K562 (cell line): Measurements from ENCODE around the gene GRIK2. TPM values are rescaled to one million over a fixed set of nuclear protein-coding genes. Genes with fewer than 3 reads are reported as not detected.

ENCODE experiments used
- ATAC-seq: fragments of 200-7000 bp; cut with Tn5 transposase; 3 replicates; pipeline ENCODE4 v1.9.1; 2020; ENCODE audit warnings: moderate library complexity
- BruUV-seq: library from RNA; stranded (reverse); fragments of 400-500 nt; replicated peaks from 2 replicates; lab custom pipeline; 2021; lab: Mats Ljungman, UMichigan
- CTCF ChIA-PET: fragments of 300-600 bp; formaldehyde crosslinking; extraction: SDS; loops from one replicate; lab custom pipeline; 2021; ENCODE audit warnings: low intra/inter-chr PET ratio; lab: Yijun Ruan, JAX
- POLR2A ChIA-PET: fragments of 300-600, 350-650 bp; sonication (Branson Sonifier 250); formaldehyde crosslinking; extraction: SDS; loops from one replicate; lab custom pipeline; 2021; ENCODE audit warnings: antibody characterized with exemption, inconsistent platforms; lab: Yijun Ruan, JAX
- DNase-seq, 4 experiments: peaks; one replicate each; pipeline versions ENCODE4 v3.0.0 to v3.0.0-alpha.2; 2011 to 2018; ENCODE audit warnings: low spot score in 3 of 4, mixed read lengths in 3 of 4; ENCODE audit errors: extremely low read depth in 1 of 4
- FAIRE-seq: peaks from 2 replicates; lab custom pipeline; 2011; peaks lifted over from hg19 to GRCh38; lab: Jason Lieb, UNC
- H2AFZ ChIP-seq: 2 replicates; pipeline ENCODE4 v1.6.0; 2011; ENCODE audit warnings: low read depth, low read length, control low read depth, inconsistent platforms
- H3K27ac ChIP-seq: fragments of 200-600 bp; 3 replicates; pipeline ENCODE4 v1.8.0; 2011; ENCODE audit warnings: low read depth, mild to moderate bottlenecking, control low read depth, inconsistent platforms, low read length, moderate library complexity, mixed read lengths; ENCODE audit errors: extremely low read depth
- H3K27me3 ChIP-seq, 2 experiments: fragments of 300-600 bp in 1 of 2; 2 replicates in 1 of 2; 3 replicates in 1 of 2; pipeline versions ENCODE4 v1.6.0 to v1.8.0; 2011; ENCODE audit warnings: inconsistent platforms in 2 of 2, low read length in 2 of 2, mild to moderate bottlenecking in 1 of 2, mixed read lengths in 1 of 2, moderate library complexity in 1 of 2; ENCODE audit not compliant: control insufficient read depth in 2 of 2, insufficient read depth in 2 of 2
- H3K36me3 ChIP-seq: fragments of 300-600 bp; 3 replicates; pipeline ENCODE4 v1.8.0; 2011; ENCODE audit warnings: mild to moderate bottlenecking, low read length, inconsistent platforms; ENCODE audit not compliant: control insufficient read depth, insufficient read depth
- H3K4me1 ChIP-seq, 2 experiments: fragments of 200-600 bp in 1 of 2; replicated peaks in 1 of 2; 2 replicates in 1 of 2; 3 replicates in 1 of 2; pipeline versions ENCODE4 v1.5.1 to v1.8.0; 2011; ENCODE audit warnings: inconsistent platforms in 2 of 2, low read length in 2 of 2, mild to moderate bottlenecking in 1 of 2, mixed read lengths in 1 of 2, moderate library complexity in 1 of 2; ENCODE audit not compliant: control insufficient read depth in 2 of 2, insufficient read depth in 2 of 2
- H3K4me2 ChIP-seq: 2 replicates; pipeline ENCODE4 v1.6.1; 2011; ENCODE audit warnings: low read length, control low read depth, inconsistent platforms, mixed read lengths; ENCODE audit not compliant: insufficient read depth
- H3K4me3 ChIP-seq: fragments of 200-600 bp; sonication (generic), shearing (Covaris generic); 2 replicates; pipeline ENCODE4 v1.5.1; 2016; ENCODE audit warnings: control low read depth, inconsistent platforms
- H3K79me2 ChIP-seq: fragments of 200-600 bp; 3 replicates; pipeline ENCODE4 v1.8.0; 2011; ENCODE audit warnings: low read length, inconsistent platforms; ENCODE audit not compliant: control insufficient read depth, insufficient read depth
- H3K9ac ChIP-seq, 2 experiments: 2 replicates each; pipeline versions ENCODE4 v1.6.0 to v1.6.1; 2011; ENCODE audit warnings: low read depth in 2 of 2, low read length in 2 of 2, control low read depth in 1 of 2, inconsistent platforms in 1 of 2, mild to moderate bottlenecking in 1 of 2, mixed read lengths in 1 of 2; ENCODE audit not compliant: insufficient read depth in 1 of 2
- H3K9me1 ChIP-seq: one replicate; pipeline ENCODE4 v1.6.0; 2011; ENCODE audit warnings: inconsistent platforms, mild to moderate bottlenecking, low read length, moderate library complexity; ENCODE audit not compliant: control insufficient read depth, insufficient read depth
- H3K9me3 ChIP-seq: replicated peaks from 2 replicates; pipeline ENCODE4 v1.5.1; 2011; ENCODE audit warnings: low read depth, low read length, inconsistent platforms; ENCODE audit not compliant: control insufficient read depth, insufficient read depth
- H4K20me1 ChIP-seq: replicated peaks from 2 replicates; pipeline ENCODE4 v1.6.1; 2011; ENCODE audit warnings: low read length, inconsistent platforms, mixed read lengths; ENCODE audit not compliant: control insufficient read depth, insufficient read depth
- FUS ChIP-seq: fragments of 200-400 bp; formaldehyde crosslinking; optimal IDR thresholded peaks from 2 replicates; pipeline ENCODE3; 2017; ENCODE audit warnings: low read depth, low read length
- GTF2E2 ChIP-seq: fragments of 200-800 bp; sonication (Bioruptor generic); IDR thresholded peaks from 2 replicates; pipeline ENCODE4 v1.6.1; 2016; ENCODE audit warnings: missing genetic modification characterization, missing compliant biosample characterization
- KAT7 ChIP-seq: sonication (generic); formaldehyde crosslinking; IDR thresholded peaks from 2 replicates; pipeline ENCODE4 v1.8.0; 2022; ENCODE audit warnings: missing genetic modification reagents, mild to moderate bottlenecking, borderline replicate concordance
- MAFF ChIP-seq: IDR thresholded peaks from 2 replicates; pipeline ENCODE4 v1.6.1; 2012; ENCODE audit warnings: low read length, improper control_type of control experiment
- NFE2L1 ChIP-seq: fragments of 450-650 bp; IDR thresholded peaks from 2 replicates; pipeline ENCODE4 v1.6.1; 2016; ENCODE audit warnings: missing genetic modification characterization, low read depth, mild to moderate bottlenecking, missing compliant biosample characterization, moderate library complexity, borderline replicate concordance
- PHB ChIP-seq: fragments of 250-450 bp; sonication (Bioruptor Pico); IDR thresholded peaks from 2 replicates; pipeline ENCODE4 v1.5.0; 2021
- PHF20 ChIP-seq: fragments of 450-650 bp; IDR thresholded peaks from 2 replicates; pipeline ENCODE4 v1.6.1; 2018; ENCODE audit not compliant: partially characterized antibody
- PPARD ChIP-seq: fragments of 250-450 bp; sonication (Bioruptor Pico); IDR thresholded peaks from 2 replicates; pipeline ENCODE4 v1.8.0; 2022; ENCODE audit warnings: inconsistent platforms, mild to moderate bottlenecking, moderate library complexity
- SMARCA5 ChIP-seq: fragments of 450-650 bp; IDR thresholded peaks from 2 replicates; pipeline ENCODE4 v1.6.1; 2016
- ZNF586 ChIP-seq: fragments of 450-650 bp; formaldehyde crosslinking; conservative IDR thresholded peaks from 2 replicates; pipeline ENCODE4 v1.4.0; 2020; ENCODE audit warnings: mild to moderate bottlenecking, moderate library complexity
- WGBS: fragments of 100-300 bp; shearing (Covaris generic); methylation state at CpG from one replicate; pipeline ENCODE4 v1.1.6; 2016; ENCODE audit warnings: low coverage, mixed read lengths; ENCODE audit not compliant: insufficient coverage; ENCODE audit errors: missing lambda C conversion rate; 5-methylcytosine and 5-hydroxymethylcytosine counted together
- in situ Hi-C: fragments of 300-500 bp; cut with MboI; formaldehyde crosslinking; loops from 4 replicates; pipeline ENCODE4 v1.15.0; 2018; ENCODE audit warnings: inconsistent platforms, mixed read lengths
- intact Hi-C: fragments of 100-400 bp; cut with micrococcal nuclease; formaldehyde crosslinking; loops from 2 replicates; pipeline ENCODE4 v1.14.2; 2022
- polyA plus RNA-seq, 8 experiments: library from polyadenylated mRNA; depleted of rRNA in 4 of 8; stranded (reverse) in 5 of 8; unstranded in 3 of 8; fragments of >200 nt; fragmentation: Nextera tagmentation in 2 of 8; fragmentation: Illumina TruSeq in 1 of 8; extraction: Ambion mirVana in 2 of 8; extraction: Trizol in 1 of 8; gene quantifications; 2 replicates each; pipeline versions ENCODE4 v1.2.1 to v1.2.3, GENCODE V29; 2011 to 2014; ENCODE audit warnings: inconsistent platforms in 1 of 8, missing spikeins in 1 of 8
- total RNA-seq, 7 experiments: library from RNA; depleted of rRNA in 6 of 7; stranded (reverse); fragments of >200 nt in 6 of 7; fragmentation: Illumina TruSeq in 2 of 7; extraction: Trizol in 2 of 7; gene quantifications; 2 replicates each; pipeline versions ENCODE4 v1.2.1 to v1.2.3, GENCODE V29; 2011 to 2021; ENCODE audit warnings: low replicate concordance in 1 of 7
- TF ChIP-seq, protein P1 (sequence below): fragments of 450-650 bp; IDR thresholded peaks from 2 replicates; pipeline ENCODE4 v1.6.1; 2017; ENCODE audit warnings: mild to moderate bottlenecking, moderate library complexity
- TF ChIP-seq, protein P2 (sequence below): sonication (generic); formaldehyde crosslinking; IDR thresholded peaks from 2 replicates; pipeline ENCODE4 v1.5.0; 2020; ENCODE audit warnings: missing genetic modification reagents
- TF ChIP-seq, protein P3 (sequence below): fragments of 450-650 bp; IDR thresholded peaks from 2 replicates; pipeline ENCODE4 v1.7.0; 2016; ENCODE audit warnings: borderline replicate concordance
- TF ChIP-seq, protein P4 (sequence below): fragments of 250-450 bp; sonication (Bioruptor Pico); IDR thresholded peaks from 2 replicates; pipeline ENCODE4 v1.5.0; 2021; ENCODE audit warnings: mild to moderate bottlenecking, borderline replicate concordance

Gene GRIK2
- total and polyA plus RNA-seq, 9 of the 15 experiments (the other 6 are each of a cell fraction or from before 2014, with no cell fraction given): not detected

DNA sequence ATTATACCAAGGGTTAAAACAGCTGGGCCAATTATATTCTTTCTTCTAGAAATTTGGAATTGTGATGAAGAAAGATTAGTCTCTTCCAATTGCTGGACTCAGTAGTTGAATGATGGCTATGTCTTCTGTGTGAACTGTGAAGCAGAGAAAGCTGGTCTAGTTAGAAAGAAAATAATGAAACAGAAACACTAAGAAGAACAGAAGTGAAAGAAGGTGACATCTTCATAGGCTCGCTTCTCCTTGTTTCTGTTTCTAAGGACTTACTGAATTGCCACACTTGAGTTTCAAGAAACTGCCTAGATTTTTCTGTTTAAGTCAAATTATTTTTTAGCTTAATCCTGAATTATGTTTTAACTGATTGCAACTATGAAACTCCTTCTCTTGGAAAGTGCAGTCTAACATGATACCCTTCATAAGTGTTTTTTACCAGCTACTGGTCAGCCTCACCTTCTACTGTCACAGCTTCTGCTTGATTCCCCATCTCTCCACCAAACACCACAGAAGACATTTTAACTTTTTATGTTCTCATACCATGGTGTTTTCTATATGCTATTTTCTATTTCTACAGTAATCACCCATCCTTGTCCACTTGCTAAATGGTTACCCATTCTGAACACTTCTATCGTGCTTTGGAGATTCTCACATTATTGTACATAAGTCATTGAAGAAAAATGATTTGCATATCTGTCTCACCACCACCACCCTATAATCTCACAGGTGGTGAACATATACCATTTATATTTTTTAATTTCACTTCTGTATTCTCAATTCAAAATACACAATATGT lies 268.8 kb downstream of the GRIK2 start:
- ATAC-seq: no peak
- no peak overlapping the region for H3K27ac ChIP-seq
- H3K36me3 ChIP-seq: no peaks in the 10 kb centered on the region
- no peak overlapping the region for H2AFZ ChIP-seq
- no peaks in the 10 kb centered on the region for H3K79me2 ChIP-seq
- H4K20me1 ChIP-seq: no peaks in the 10 kb centered on the region
- CTCF ChIA-PET: no interaction called here
- H3K9ac ChIP-seq: no peak overlapping the region
- H3K9me3 ChIP-seq: no peaks in the 10 kb centered on the region; the same call in 1 of the 2 replicates
- intact Hi-C loops: no loop called here
- H3K27me3 ChIP-seq: no peaks in the 10 kb centered on the region
- POLR2A ChIA-PET: no interaction called here
- in situ Hi-C loops: no loop called here
- no peak overlapping the region for H3K4me3 ChIP-seq
- no peak overlapping the region for H3K4me2 ChIP-seq
- no TSS peak for BruUV-seq
- H3K4me1 ChIP-seq: no peaks in the 10 kb centered on the region
- no peak for DNase-seq
- 0% methylated on average over 2 of the region's 2 CpGs for WGBS
- TF ChIP-seq, protein P1, sequence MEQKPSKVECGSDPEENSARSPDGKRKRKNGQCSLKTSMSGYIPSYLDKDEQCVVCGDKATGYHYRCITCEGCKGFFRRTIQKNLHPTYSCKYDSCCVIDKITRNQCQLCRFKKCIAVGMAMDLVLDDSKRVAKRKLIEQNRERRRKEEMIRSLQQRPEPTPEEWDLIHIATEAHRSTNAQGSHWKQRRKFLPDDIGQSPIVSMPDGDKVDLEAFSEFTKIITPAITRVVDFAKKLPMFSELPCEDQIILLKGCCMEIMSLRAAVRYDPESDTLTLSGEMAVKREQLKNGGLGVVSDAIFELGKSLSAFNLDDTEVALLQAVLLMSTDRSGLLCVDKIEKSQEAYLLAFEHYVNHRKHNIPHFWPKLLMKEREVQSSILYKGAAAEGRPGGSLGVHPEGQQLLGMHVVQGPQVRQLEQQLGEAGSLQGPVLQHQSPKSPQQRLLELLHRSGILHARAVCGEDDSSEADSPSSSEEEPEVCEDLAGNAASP: no peak
- TF ChIP-seq GTF2E2 (tag) (no peak), PPARD (CRISPR knock-in tag) (no peak), MAFF (no peak), KAT7 (CRISPR knock-in tag) (no peak), ZNF586 (no peak), NFE2L1 (no peak), PHB (CRISPR knock-in tag) (no peak), PHF20 (no peak), SMARCA5 (no peak), FUS (no peak)
- TF ChIP-seq, protein P2, sequence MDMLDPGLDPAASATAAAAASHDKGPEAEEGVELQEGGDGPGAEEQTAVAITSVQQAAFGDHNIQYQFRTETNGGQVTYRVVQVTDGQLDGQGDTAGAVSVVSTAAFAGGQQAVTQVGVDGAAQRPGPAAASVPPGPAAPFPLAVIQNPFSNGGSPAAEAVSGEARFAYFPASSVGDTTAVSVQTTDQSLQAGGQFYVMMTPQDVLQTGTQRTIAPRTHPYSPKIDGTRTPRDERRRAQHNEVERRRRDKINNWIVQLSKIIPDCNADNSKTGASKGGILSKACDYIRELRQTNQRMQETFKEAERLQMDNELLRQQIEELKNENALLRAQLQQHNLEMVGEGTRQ (CRISPR knock-in tag): no peak
- TF ChIP-seq, protein P3, sequence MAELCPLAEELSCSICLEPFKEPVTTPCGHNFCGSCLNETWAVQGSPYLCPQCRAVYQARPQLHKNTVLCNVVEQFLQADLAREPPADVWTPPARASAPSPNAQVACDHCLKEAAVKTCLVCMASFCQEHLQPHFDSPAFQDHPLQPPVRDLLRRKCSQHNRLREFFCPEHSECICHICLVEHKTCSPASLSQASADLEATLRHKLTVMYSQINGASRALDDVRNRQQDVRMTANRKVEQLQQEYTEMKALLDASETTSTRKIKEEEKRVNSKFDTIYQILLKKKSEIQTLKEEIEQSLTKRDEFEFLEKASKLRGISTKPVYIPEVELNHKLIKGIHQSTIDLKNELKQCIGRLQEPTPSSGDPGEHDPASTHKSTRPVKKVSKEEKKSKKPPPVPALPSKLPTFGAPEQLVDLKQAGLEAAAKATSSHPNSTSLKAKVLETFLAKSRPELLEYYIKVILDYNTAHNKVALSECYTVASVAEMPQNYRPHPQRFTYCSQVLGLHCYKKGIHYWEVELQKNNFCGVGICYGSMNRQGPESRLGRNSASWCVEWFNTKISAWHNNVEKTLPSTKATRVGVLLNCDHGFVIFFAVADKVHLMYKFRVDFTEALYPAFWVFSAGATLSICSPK: no peak
- TF ChIP-seq, protein P4, sequence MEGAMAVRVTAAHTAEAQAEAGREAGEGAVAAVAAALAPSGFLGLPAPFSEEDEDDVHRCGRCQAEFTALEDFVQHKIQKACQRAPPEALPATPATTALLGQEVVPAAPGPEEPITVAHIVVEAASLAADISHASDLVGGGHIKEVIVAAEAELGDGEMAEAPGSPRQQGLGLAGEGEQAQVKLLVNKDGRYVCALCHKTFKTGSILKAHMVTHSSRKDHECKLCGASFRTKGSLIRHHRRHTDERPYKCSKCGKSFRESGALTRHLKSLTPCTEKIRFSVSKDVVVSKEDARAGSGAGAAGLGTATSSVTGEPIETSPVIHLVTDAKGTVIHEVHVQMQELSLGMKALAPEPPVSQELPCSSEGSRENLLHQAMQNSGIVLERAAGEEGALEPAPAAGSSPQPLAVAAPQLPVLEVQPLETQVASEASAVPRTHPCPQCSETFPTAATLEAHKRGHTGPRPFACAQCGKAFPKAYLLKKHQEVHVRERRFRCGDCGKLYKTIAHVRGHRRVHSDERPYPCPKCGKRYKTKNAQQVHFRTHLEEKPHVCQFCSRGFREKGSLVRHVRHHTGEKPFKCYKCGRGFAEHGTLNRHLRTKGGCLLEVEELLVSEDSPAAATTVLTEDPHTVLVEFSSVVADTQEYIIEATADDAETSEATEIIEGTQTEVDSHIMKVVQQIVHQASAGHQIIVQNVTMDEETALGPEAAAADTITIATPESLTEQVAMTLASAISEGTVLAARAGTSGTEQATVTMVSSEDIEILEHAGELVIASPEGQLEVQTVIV (CRISPR knock-in tag): no peak
- H3K9me1 ChIP-seq: no peaks in the 10 kb centered on the region
- FAIRE-seq: no peak
